ENCODE measurements around the gene UBN1.

- TF ChIP-seq, protein P1, sequence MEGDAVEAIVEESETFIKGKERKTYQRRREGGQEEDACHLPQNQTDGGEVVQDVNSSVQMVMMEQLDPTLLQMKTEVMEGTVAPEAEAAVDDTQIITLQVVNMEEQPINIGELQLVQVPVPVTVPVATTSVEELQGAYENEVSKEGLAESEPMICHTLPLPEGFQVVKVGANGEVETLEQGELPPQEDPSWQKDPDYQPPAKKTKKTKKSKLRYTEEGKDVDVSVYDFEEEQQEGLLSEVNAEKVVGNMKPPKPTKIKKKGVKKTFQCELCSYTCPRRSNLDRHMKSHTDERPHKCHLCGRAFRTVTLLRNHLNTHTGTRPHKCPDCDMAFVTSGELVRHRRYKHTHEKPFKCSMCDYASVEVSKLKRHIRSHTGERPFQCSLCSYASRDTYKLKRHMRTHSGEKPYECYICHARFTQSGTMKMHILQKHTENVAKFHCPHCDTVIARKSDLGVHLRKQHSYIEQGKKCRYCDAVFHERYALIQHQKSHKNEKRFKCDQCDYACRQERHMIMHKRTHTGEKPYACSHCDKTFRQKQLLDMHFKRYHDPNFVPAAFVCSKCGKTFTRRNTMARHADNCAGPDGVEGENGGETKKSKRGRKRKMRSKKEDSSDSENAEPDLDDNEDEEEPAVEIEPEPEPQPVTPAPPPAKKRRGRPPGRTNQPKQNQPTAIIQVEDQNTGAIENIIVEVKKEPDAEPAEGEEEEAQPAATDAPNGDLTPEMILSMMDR (IDR thresholded peaks at IDR 0.05), result no peak
- TF ChIP-seq POLR2AphosphoS5 (IDR thresholded peaks at IDR 0.05; ENCODE audit: low read depth, low read length), result no peak
These were observed 27.4 kb downstream of the UBN1 start for GRCh38 chr16:4874666-4875065.
